Omental fat pad (tissue), 4 donors: Measurements from ENCODE around the gene KIRREL1. TPM values are rescaled to one million over a fixed set of nuclear protein-coding genes. Genes with fewer than 3 reads are reported as not detected.

ENCODE experiments used
- ATAC-seq: fragments of 150-250 bp; one replicate; pipeline ENCODE4 v1.9.1; 2016; ENCODE audit warnings: mild to moderate bottlenecking, moderate library complexity; ENCODE audit not compliant: low FRiP score
- DNase-seq: peaks from one replicate; pipeline ENCODE4 v3.0.0-alpha.2; 2019; ENCODE audit warnings: low spot score
- CTCF ChIP-seq, 3 donors: fragments of 450-650 bp; IDR thresholded peaks; one replicate each; pipeline ENCODE4 v1.5.1; 2016 to 2017; ENCODE audit warnings: antibody characterized with exemption in 3 of 3, mild to moderate bottlenecking in 3 of 3, moderate library complexity in 2 of 3
- total RNA-seq, 4 donors: library from RNA; depleted of rRNA; stranded (reverse); fragments of >200 nt; gene quantifications; one replicate each; pipeline ENCODE4 v1.1.0, GENCODE V29; 2016

KIRREL1 gene
- total RNA-seq, 4 donors from 2014 or later = 47.2 to 81.6 (median 61.6) TPM

DNA sequence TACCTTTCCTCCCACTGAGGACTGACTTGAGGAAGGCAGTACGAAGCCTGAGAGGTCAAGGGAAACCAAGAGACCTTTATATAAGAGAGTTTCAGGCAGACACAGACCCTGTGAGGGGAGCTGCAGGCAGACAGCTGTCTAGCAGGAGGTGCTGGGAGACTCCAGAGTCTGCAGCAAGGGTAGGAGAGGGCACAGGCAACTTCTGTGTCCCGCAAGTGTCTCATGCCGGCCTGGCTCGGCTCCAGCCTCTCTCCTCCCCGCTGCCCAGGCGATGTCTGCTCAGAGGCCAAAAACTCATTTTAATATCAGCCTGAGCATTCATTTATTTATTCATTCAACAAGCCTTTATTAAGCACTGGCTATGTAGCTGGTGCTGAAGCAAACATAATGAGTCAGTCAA is 83.0 kb downstream of the KIRREL1 start:
- ATAC-seq = no peak
- DNase-seq = no peak
- no peak for TF ChIP-seq CTCF (IDR thresholded peaks at IDR 0.05)

GRCh38 chr1:158077411-158078256 is 84.2 kb downstream of the KIRREL1 start:
- ATAC-seq = no peak
- DNase-seq = no peak
- TF ChIP-seq CTCF (IDR thresholded peaks at IDR 0.05) = no peak

DNA sequence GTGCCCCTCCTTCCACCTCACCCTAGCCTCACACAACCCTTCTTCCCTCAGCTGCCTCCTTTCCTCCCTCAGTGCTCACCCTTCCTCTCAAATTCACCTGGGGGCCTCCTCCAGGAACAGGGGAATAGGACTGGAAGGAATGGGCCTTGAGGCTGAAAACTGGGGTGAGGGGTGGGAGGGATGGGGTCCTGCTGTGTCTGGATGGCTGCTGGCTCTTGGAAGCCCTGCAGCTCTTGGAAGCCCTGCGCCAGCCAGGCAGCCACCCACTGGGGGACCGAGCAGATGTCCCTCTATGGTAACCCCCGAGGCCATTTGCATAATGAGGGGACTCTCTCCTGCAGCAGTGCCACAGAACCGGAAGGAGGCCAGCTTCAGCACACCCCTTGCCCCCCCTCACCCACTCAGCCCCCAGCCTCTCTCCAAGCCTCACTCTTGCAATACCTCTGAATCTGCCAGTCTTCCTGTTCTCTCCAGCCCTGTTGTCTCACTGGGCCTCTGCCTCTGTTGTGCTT is 85.2 kb downstream of the KIRREL1 start:
- DNase-seq (no peak), ATAC-seq (no peak)
- TF ChIP-seq CTCF (IDR thresholded peaks at IDR 0.05) = no peak

DNA sequence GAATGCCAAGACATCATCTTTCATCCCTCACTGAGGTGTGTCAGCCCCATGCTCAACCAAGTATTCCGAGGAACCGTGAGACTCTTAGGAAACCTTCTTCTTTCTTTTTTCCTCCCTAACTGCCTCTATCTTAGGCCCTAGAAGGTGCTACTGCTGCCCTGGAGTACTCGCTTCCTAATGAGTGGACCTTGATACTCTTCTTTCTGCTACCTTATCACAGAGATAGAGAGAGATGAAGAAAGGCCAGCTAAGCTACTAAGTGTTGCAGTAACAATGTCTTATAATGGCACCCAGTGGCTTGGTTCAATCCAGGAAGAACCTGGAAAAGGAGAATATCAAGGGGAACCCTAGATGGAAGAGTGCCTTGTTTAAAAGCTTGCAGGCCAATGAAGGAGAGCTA is 86.6 kb downstream of the KIRREL1 start:
- DNase-seq = no peak
- no peak for ATAC-seq
- no peak for TF ChIP-seq CTCF (IDR thresholded peaks at IDR 0.05)

- no peak for TF ChIP-seq CTCF (IDR thresholded peaks at IDR 0.05)
Observed at GRCh38 chr1:158084336-158084735, 90.9 kb downstream of the KIRREL1 start.

DNA sequence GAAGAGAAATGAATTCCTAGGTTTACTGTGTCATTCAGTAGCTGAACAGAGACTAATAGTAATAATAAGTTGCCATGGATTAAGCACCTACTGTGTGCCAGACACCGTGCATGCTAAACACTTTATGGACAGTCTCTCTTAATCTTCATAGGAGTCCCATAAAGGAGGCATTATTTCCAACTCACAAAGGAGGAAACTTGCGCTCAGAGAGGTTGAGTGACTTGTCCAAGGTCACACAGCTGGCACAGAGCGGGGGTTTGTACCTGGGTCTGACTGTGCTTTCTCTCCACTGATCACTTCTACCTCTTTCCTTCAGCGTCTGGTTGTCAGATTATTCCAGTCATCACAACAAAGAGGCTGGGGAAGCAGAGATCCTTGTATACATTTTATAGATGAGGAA is 91.3 kb downstream of the KIRREL1 start:
- DNase-seq (no peak), ATAC-seq (no peak)

More at GRCh38 chr1:158084336-158084735, 90.9 kb downstream of the KIRREL1 start:
- no peak for DNase-seq
- no peak for ATAC-seq

More for the DNA sequence above, 91.3 kb downstream of the KIRREL1 start:
- TF ChIP-seq CTCF (IDR thresholded peaks at IDR 0.05) = no peak
